Measurements from ENCODE around the gene ANK3.
A peak's percentile ranks its signal among the peaks of the same experiment; 100 is the strongest.

- TF ChIP-seq CTCF (IDR thresholded peaks at IDR 0.05) (peak; percentile 36 to 66 (median 62)), POLR2A (IDR thresholded peaks at IDR 0.05) (no peak)
These were observed 180.9 kb downstream of the ANK3 start for GRCh38 chr10:60208676-60209269.

Measured in testis (tissue), 2 donors.